Measurements from ENCODE around the gene PJA2.

PJA2 gene

DNA sequence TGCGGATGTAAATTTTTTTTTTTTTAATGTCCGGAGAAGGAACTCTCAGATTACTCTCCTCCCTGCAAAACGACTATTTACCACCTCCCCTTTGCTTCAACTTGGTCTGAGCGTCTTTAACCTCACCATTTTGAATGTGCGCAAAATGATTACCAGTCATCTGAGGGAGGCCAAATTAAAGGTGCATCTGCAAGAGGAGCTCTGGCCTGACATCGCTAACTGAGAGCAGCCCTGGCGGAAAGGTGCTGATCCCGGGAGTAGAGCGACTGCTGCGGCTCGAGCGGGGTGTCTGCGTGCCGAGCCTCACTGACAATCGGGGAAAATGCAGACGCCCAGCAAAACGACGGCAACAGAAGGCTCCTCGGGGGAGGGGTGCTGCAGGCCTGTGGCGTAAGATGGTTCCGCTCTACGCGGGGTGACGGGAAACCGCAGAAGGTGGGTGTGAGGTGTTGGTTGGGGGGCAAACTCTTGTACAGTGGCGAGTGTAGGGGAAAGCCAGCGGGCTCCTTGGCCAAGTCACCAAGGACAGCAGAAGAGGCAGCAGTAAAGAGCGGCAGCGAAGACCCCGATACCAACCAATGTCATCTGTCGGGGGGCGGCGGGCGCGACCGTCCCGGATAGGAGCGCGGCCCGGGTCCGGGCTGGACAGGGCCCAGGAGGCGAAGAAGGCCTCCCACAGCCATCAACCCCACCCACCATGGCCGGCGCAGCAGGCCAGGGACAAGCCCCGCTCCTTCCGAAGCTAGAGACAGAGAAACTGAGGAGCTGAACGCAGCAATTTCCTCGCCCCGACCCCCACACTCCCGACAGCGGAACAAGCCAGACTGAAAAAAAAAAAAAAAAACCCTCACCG, 557 bp downstream of the PJA2 start:
- DNase-seq, result peak; percentile 49

DNA sequence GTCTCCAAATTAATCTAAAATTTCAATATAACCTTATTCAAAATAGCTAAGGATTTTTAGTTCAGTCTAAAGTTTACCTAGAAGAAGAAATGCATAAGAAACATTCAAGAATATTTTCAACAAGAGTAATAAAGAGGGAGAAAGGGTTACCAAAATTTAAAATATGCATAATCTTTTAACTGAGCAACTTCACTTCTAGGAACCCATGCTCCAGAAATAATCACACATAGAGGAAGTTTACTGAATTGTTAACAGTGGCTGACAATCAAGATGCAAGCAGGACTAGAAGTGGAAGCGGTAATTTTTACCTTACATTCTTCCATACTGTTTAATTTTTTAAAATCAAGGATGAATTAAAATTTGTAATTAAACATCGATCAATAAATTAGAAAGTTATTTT, 1.9 kb downstream of the PJA2 start:
- DNase-seq, result no peak

DNA sequence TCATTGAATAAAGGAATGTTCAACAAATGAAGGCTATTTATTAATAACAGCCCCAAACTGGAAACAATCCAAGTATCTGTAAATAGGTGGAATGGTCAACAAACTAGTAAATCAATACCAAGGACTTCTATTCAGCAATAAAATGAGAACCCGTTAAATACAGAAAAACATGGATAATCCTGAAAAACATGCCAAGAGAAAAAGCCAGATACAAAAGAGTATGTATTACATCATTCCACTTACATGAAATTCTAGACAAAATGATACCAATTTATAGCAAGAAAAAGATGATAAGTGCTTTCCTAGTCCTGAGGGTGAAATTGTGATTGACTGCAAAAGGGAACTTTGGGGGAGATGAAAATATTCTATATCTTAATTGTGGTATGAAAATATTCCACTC, 3.1 kb downstream of the PJA2 start:
- DNase-seq, result no peak

DNA sequence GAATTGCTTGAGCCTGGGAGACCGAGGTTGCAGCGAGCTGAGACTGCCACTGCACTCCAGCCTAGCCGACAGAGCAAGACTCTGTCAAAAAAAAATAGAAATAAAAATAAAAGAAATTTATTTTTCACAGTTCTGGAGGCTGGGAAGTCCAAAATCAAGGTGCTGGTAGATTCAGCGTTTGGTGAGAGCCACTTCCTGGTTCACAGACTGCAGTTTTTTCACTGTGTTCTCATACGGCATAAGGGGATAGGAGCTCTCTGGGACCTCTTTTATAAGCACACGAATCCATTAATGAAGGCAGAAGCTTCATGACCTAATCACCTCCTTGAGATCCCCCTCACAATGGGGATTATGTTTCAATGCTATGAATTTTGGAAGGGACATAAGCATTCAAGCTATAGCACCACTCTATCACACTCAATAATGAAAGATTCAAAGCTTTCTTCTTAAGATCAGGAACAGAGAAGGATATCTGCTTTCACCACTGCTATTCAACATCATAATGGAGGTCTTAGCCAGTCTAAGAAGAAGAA, 5.3 kb downstream of the PJA2 start:
- DNase-seq, result no peak

DNA sequence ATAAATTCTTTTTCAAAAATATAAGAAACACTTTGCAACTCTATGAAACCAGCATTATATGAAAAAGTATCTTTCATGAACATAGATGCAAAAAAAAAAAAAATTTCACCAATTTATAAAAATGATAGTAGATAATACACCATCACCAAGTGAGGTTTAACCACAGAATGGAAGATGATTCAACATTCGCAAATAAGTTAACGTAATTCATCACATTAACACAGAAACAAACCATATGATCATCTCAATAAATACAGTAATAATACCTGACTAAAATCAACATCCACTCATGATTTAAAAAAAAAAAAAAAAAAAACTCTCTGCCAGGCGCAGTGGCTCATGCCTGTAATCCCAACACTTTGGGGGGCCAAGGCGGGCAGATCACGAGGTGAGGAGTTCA, 6.3 kb downstream of the PJA2 start:
- DNase-seq, result no peak

DNA sequence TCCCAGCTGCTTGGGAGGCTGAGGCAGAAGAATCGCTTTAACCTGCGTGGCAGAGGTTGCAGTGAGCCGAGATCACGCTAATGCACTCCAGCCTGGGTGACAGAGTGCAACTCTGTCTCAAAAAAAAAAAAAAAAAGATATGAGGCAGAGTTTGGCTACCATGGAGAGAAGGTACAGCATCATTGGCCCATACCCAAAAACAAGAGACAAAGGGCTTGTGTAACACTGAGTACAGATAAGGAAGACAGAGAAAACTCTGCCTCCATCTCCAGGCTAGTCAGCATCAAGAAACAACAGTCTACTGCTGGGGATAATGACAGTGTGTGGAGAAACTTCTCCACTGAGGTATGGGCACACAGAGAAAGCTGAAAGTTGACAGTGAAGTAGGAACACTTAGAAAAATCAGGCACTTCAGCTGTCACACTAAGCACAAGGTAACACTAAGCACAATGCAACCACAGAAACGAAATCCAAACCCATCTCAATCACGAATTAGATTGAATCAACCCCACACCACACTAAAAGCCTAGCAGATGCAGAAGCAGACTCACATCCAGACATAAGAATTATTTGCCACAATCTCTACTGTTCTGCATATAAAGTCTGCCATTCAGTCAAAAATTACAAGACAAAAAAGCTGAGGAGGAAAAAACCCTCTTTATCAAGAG, 10.5 kb downstream of the PJA2 start:
- DNase-seq, result no peak

DNA sequence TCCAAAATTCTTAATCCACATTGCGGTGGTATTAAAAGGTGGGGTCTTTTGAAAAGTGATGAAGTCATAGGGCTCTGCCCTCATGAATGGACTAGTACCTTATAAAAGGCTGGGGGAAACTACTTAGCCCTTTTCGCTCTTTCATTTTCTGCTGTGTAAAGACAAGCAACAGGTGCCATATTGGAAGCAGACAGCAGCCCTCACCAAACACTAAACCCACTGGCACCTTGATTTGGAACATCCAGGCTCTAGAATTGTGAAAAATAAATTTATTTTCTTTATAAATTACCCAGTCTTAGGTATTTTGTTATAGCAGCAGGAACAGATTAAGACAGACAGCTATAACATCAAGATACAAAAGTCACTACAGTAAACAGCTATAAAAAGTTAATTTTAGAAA, 12.8 kb downstream of the PJA2 start:
- DNase-seq, result no peak

DNA sequence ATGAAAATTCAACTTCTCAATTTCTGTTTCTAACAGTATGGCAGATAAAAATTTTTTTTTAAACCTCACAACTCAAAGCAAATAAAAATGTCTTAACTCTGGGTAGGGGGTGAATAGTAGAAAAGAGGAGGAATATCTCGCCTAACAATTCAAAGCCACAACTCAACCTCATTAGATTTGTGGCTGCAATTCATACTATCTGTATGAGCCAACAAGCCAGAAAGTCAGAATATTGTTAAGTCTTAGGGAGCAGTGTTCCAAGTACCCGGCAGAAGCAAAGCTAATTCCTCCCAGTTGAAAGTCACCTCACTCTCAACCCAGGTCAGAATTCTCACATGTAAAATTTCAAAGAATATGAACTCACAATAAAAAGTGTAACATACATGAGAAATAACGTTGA, 15.0 kb downstream of the PJA2 start:
- no peak for DNase-seq

DNA sequence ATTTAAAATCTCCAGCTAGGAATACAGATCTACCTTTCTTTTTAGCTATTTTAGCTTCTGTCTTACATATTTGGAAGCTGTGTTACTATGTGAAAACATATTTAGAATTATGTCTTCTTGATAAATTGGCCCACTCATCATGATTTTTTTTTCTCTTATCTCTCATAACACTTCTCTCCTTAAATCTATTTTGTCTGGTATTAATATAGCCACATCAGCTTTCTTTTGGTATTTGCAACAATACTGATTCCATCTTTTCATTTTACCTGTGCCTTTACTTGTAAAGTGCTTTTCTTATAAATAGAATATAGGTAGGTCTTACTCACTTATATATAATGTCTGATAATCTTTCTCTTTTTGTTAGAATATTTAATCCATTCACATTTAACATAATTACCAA, 19.6 kb downstream of the PJA2 start:
- DNase-seq, result no peak

DNA sequence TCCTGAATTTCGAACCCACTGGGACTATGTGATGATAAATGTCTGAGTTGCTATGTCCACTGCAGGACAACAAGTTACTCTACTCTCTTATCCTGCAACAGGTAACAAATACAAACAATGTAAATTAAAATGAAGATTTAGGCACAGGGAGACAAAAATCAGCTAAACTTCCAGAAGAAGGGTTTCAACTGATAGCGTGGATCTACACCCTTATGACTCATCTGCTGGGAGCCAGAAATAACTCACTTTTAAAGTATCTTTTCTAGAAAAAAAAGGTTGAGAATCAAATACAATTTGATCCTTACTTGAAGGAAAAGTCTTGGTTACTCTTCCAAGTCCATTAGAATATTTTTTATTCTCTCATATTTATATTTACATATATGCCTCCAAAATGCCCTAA, 21.4 kb downstream of the PJA2 start:
- DNase-seq, result no peak

DNA sequence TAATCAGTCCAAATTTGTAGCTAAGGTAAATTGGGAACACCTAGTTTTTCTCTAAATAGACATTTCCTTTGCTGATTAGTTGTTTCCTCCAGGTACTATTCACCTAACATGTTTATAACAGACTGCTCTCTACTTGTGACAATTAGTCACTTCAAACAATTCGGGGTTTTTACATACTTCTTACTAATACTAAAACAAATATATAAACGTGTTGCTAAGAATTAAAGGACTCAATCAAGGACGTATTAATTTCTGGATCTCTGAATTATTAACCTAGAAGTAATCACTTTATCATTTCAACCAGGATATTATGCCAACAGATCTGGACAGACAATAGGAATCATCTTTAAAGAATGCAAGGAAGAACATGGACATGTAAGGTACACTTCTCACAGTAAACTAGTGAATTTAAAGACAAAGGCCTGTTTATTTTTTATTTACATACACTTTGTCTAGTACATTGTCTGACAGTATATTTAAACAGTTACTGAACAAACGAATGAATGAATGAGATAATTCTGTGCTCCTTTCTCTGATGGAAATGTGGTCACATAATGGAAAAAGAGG, 22.3 kb downstream of the PJA2 start:
- DNase-seq, result no peak

DNA sequence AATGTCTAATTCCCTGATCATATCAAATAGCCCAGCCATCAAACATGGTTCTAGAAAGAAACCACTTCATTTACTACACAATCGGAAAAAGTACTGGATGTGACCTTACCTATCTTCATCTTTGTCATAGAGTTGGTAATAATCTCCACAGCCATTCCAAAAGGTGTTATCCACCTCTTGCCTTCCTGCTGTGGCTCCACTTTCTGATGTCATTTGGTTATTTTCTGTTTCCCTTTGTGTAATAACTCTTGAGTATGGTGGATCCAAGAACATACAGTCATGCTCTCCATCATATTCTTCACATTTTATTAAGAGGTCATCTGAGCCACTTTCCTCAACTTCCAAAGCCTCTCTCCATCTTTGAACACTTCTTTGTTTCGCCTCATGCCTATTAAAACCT, 31.7 kb downstream of the PJA2 start:
- DNase-seq, result no peak

DNA sequence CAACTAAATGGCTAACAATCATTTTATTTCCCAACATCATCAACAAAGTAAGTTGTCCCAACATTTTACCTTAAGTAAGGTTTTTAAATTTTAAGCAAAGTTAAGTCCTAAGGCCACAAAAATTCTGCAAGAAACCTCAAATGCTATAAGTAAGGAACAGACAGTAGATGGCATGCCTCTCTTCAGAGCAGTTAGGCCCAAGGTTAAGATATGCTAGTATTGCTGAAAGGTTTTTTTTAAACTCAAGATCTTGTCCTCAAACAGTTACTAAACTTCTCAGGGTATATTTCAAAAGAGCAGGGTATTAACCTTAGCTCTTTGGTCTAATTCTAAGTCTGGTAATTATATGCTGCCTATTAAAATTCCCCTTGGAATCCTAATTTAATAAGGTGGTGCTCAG, 35.1 kb downstream of the PJA2 start:
- no peak for DNase-seq

DNA sequence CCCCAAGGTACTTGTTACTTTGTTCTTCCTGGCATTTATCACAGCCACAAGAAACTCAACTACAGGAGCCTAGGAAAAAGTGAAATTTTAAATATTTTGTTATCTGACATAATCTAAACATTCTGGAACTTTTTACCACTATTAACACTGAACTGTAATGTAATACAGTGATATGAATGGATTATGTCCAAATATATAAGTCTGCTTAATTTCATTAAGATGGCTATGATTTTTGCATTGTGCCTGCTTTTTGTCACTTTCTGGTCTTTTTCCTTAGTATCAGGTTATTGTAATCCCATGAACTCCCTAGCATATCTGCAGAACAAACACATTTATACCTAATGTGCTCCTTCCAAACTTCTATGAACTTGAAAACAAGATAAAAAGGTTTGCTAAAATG, 35.8 kb downstream of the PJA2 start:
- no peak for DNase-seq

DNA sequence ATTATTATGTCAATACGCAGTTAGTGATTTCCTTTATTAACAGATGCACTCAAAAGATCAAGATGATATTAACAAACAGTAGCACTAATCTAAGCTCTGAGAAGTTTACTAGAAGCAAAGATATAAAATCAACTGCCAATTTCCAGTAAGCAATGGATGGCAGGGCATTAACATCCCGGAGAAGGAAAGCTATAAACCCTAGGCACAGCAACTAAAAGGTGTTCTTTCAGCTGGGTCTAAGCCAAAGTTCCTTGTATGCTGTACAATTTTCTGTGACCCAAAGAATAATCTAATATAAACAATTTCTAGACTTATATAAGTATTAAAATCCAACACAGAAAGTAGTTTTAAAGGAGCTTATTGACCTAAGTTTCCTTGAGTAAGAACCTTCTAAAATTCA, 39.4 kb downstream of the PJA2 start:
- DNase-seq, result no peak

DNA sequence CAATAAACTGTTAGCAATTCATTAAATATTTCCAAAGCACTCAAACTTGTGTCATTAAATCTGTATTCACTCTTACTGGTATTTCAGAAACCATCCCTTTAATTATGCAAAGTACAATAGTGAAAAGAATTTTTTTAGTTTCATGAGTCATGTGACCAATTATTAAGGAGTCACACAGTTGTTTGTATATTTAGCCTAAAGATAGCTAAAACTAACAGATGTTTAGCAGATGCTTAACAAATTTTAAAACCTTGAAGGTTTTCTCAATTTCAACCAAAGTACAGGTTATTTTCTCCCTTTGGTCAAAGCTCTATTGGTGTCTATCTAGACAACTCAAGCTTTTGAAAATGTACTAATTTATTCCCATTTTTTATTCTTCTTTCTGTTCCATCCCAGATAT, 44.1 kb downstream of the PJA2 start:
- DNase-seq, result no peak

DNA sequence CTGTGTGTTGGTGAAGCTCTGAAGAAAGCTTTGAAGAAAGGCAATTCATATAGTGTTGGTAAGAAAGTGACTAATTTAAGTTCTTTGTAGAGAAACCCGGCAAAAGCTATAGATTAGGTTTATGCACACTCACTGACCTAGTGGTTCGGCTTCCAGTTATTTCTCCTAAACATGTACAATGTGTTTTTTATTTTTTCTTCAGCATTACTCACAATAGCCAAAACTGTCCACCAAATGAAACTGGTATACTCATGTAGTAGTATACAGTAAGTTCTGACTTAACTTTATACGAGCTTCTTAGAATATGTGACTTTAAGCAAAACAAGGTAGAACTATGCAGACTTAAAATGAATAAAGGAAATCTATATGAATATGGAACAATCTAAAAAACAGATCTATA, 44.8 kb downstream of the PJA2 start:
- no peak for DNase-seq

DNA sequence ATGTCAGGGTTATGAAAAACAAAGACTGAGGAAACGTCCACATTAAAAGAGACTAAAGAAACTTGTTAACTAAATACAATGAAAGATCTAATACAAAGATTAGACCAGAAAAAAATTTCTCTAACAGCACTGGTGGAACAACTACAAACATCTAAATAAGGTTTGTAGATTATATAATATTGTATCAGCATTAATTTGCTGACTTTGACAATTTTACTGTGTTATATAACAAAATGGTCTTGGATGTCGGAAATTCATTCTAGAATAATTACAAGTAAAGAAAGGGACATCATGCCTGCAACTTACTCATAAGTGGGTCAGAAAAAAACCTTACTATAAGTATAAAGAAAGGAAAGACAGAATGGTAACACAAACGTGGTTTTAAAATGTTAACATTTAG, 50.1 kb downstream of the PJA2 start:
- no peak for DNase-seq

DNA sequence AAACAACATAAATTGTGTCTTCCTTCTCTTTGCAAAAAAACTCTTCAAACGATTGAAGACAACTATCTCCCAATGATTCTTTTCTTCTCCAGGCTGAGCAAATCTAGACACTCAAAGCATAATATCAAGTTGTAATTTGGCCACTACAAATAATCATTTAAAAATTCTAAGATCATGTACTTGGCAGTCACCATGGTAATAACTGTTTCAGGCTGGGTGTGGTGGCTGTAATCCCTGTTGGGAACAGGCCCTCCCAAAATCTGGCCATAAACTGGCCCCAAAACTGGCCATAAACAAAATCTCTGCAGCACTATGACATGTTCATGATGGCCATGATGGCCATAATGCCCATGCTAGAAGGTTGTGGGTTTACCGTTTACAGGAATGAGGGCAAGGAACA, 52.0 kb downstream of the PJA2 start:
- DNase-seq, result no peak

DNA sequence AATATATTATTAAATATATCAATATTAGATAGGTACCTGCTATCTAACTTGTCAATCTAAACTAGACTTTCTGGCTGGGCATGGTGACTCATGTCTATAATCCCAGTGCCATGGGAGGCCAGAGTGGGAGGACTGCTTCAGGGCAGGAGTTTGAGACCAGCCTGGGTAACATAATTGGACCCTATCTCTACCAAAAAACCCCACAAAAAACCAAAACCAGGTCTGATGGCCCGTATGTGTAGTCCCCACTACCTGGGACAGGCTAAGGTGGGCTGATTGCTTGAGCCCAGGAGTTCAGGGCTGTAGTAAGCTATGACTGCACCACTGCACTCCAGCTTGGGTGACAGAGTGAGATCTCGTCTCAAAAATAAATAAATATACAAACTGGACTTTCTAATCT, 55.0 kb downstream of the PJA2 start:
- no peak for DNase-seq

DNA sequence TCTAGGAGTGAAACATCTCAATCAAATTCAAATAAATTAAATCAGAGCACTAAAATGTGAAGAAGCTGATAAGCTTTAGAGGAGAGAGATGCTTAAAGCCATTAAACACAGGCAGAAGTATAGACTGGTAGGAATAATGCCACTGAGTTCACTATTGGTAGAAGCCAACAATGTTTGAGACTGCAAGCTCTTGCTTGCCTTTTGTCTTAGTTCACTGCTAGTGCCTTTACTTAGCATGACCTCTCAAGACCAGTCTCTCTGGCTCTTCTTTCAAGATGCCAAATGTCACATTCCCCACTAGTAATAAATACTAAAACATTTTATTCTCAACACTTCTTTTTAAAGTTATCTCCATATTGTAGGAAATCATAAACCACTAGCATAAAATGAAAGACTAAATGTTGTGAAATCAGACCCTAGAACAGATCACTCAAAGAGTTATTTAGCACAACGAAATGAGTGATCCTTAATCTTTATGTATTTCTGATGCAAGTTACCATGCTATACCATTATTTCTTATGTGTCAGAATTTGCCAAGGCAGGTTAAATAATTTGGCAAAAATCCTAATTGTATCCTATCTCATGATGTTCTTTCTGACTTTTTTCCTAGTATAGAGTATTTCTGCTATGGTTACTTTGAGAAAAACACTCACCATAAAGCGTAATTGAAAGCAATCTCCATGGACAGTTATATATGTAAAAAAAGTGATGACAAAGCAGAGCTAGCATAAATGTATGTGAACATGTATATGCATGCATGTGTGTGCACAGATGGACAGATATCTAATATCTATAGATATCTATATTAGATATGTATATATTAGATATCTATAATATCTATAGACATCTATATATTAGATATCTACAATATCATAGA, 57.5 kb downstream of the PJA2 start:
- no peak for DNase-seq

DNA sequence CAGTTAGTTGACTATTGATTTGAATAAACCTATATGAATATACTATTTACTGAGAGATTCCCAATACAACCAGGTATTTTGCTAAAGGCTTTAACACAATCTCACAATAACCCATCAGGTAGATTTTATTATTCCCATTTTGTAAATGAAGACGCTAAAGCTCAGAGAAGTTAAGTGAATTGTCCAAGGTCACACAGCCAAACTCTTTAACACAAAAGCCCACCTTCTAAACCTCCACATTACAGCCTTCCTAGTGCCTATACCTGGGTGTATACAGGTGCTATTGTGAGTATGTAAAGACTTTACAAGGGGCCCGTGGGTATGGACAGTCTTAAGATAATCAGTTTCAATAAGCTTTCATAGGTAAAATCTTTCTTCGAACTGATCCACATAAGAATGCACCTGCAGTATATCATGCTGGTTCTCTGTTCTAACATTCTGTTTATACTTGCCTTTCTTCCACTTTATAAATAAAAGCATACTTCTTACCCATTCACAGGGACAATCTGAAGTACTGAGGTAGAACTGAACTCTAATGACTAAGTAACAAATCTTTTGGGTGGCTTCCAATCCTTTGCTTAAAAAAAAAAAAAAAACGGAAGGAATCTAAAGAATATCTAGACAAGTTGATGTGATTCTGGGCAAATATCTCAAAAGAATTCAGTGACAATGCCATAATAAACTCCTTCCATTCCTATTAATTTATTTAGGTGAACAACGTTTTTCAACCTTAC, 59.1 kb downstream of the PJA2 start:
- no peak for DNase-seq

Data from NCI-H345 (cell line).